Suppressor macrophage treated with lipopolysaccharide for 1 hour (primary cell): Measurements from ENCODE around the gene CD248.

Source experiments
- DNase-seq, 3 donors: peaks; one replicate each; pipeline ENCODE4 v3.0.0-alpha.2; 2020 to 2022

The CD248 gene

DNA sequence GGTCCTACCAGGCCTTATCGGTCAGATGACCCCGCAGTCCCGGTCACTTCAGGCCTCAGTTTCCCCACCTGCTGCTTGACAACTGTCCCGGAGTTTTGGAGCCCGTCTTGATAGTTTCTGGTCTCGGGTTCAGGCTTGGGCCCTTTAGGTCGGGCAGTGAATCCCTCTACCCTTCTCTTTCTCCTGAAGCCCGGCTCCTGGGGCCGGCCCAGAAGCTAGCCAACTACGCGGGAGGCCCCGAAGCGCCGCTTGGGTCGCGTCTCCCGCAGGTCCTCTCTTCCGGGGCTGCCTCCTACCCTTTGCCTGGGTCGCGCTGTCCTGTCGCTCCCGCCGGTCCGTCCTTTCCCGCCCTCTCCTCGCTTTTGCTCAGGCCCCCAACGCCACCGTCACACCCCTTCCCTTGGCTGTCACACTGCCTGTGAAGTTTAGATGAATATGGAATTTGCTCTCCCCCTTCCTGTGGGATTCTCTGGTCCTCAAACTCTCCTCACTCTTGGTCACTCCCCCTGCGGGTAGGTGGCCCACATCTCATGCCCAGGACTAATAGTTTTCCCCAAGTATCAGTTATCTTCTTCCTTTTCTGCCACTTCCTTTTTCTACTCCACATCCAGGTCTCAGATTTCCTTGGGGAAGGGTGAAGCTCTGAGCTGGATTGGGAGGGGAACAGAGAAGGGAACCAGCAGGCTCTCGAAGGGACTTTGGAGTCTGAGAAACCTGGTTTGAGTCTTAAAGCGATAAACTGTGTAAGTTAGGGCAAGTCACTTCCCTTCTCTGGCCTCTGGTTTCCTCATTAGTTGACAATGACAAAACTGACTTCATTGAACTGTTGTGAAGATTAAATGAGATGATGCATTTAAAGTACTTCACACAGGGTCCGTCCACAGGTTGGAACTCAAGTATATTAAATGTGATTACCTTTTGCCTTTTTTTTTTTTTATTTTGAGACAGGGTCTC is 47.6 kb downstream of the CD248 start:
- peak; percentile 44 to 56 (median 53) for DNase-seq

DNA sequence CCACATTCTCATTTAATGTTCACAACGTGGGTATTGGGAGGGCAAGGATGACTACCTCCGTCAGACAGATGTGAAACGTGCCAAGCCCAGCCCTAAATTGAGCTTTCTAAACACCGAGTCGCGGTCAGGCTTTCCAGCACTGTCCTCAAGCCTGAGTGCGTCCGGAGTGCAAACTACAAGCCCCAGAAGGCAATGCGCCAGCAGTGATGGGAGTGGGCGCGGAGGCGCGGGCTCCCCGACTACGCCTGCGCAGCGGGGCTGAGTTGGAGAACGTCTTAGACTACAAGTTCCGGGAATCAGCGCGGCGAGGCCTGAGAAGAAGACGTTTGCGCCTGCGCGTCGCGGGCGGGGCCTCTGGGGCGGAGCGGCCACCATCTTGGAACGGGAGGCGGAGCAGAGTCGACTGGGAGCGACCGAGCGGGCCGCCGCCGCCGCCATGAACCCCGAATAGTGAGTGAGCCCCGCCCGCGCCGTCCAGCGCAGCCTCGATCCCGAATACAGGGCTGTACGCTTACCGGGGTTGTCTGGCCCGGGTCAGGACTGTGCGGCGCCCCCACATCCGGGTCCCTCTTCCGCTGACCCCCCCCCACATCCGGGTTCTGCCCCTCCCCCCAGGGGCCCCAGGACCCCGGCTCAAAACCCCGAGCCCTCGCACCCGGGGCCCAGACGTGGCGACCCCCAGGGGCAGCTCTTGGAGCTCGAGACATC is 48.4 kb downstream of the CD248 start, which contains the start of gene RAB1B:
TSS of gene RAB1B (plus strand) at position 396 of the 708 bp plus-strand sequence. CDS start at position 437, 41 bp downstream.
- DNase-seq, result peak; percentile 100

DNA sequence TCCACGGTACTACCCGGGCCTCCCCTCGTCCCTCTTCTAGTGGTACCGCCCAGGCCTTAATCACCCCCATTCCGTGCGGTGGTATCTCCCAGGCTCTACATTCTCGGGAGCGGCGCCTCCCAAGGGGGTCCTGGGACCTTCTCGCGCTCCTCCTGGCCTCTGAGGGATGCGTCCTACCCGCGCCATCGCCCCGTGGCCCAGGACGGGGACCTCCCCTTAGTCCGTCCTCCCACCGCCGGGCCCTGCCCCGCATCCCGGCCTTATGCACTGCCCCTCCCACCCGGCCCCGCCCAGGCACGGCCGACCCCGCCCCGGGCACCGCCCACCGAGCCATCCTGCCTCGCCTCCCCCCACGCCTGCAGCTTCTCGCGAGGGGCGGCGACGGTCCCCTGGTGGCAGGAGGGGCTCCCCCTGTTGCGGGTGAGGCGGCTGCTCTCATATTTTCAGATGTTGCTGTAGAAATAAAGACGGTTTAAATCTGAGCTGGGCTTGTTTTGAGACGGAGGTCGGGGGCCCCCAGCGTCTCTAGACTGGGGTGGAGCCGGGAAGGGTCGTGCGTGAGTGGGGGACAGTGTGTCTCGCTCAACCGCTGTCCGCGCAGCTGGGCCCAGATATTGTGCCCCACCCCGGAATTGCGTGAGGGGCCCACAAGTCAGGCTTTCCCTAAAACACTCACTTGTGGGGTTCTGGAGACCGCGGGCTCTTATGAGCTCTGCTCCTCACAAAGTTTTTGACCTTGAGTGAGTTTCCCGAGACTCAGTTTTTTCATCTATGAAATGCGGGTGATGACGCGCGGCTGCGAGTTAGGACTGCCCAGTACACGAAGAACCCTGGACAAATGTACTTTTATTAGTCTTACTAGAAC is 49.2 kb downstream of the CD248 start:
- peak; percentile 85 to 96 (median 91) for DNase-seq

DNA sequence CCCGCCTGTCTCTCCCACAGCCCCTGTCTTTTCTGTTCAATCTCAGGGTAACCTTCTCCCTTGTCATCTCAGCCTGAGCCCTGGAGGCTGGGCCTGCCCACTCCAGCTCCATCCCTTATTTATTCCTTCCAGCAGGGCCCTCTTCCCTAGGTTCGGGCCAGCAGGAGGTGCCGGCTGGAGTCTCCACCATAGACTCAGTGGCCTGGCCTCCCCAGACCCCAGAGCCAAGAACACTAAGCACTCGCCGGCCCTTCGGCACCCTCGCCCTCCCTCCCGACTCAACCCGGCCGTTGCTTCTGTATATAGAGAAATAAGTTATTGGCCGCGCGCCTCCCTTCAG is 49.8 kb downstream of the CD248 start:
- no peak for DNase-seq

DNA sequence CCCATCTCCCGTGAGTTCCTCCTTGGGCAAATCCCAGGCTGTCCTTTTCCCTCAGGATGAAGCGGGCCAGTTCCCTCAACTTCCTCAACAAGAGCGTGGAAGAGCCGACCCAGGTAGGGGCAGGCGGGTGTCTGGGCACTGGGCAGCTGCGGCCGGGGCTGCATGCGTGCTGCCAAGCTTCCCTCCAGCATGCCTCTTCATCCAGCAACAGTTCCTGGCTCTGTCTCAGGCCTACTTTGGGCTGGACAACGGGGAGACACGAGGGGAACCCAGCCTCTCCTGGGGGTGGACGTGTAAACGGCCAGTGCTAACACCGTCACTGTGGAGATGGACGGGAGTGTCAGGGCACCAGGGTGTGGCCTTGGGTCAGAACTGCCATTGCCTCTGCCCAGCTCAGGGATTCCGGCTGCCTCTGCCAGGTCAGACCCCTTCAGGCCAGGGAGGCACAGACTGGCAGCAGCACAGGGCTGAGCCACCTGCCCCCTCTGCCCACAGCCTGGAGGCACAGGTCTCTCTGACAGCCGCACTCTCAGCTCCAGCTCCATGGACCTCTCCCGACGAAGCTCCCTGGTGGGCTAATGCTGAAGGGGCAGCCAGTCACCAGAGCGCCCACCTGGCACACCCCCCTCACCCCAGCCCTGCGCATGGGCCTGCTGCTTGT is 50.3 kb downstream of the CD248 start:
- DNase-seq, result no peak

DNA sequence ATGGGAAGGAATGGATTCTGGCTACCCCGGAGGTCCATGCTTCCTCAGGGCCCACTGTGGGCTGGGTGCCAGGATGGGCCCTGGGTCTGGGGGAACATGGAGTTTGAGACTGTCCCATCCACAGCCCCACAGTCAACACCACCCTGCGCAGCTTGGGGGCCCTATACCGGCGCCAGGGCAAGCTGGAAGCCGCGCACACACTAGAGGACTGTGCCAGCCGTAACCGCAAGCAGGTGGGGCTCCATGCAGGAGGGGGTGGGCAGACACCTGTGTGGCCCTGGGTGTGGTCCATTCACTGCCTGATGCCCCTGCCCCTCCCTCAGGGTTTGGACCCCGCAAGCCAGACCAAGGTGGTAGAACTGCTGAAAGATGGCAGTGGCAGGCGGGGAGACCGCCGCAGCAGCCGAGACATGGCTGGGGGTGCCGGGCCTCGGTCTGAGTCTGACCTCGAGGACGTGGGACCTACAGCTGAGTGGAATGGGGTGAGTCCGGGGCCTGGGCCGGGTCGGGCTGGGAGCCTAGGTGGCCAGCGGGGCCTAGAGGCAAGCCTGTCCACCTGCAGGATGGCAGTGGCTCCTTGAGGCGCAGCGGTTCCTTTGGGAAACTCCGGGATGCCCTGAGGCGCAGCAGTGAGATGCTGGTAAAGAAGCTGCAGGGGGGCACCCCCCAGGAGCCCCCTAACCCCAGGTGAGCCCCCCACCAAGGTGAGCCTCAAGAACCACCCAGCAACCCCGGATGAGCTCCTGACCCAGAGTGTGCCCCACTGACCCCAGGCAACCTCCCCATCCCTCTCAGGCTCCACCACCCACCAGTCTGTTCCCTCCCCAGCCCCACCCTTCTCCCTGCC is 51.1 kb downstream of the CD248 start:
- DNase-seq, result no peak

DNA sequence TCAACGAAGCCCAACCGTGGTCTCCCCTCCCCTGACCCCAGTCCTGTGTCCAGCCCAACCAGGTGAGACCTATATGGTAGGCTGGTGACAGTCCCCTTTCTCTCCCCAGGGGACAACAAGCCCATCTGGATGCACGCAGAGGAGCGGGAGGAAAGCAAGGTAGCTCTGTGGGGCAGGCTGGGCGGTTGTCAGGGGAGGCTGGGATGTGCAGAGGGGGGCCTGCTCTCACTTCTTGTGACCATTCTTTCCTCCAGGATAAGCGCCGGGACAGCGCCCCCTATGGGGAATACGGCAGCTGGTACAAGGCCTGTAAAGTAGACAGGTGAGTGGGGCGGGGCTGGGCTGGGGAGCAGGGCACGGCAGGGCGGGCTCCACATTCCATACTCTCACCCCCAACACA is 51.9 kb downstream of the CD248 start:
- DNase-seq, result peak in 1 of 3 donors; percentile 41
